GM12801 (cell line): ENCODE measurements around the gene TMCC3.

ENCODE experiments used
- CTCF ChIP-seq: IDR thresholded peaks from one replicate; pipeline ENCODE4 v1.5.1; 2011; ENCODE audit warnings: control low read depth; ENCODE audit not compliant: insufficient read length; ENCODE audit errors: extremely low read depth

TMCC3 gene

GRCh38 chr12:94650143-94651056 is at the start of gene TMCC3:
Gene TMCC3 (minus strand): TSS chr12:94650557. CDS start chr12:94650430, 127 bp downstream.
- TF ChIP-seq CTCF = no peak

- no peak for TF ChIP-seq CTCF
Observed at GRCh38 chr12:94699801-94700200, 49.4 kb upstream of the TMCC3 start.

- no peak for TF ChIP-seq CTCF
Observed at GRCh38 chr12:94698578-94698977, 48.2 kb upstream of the TMCC3 start.

GRCh38 chr12:94697631-94698030 is 47.3 kb upstream of the TMCC3 start:
- no peak for TF ChIP-seq CTCF

- TF ChIP-seq CTCF = no peak
Observed at GRCh38 chr12:94694732-94695131, 44.4 kb upstream of the TMCC3 start.

- no peak for TF ChIP-seq CTCF
Observed at GRCh38 chr12:94690198-94690771, 39.9 kb upstream of the TMCC3 start.

- no peak for TF ChIP-seq CTCF
Observed at GRCh38 chr12:94689646-94690036, 39.3 kb upstream of the TMCC3 start.
